Osteocyte (in vitro differentiated cells): ENCODE results near the gene FHIT. TPM values are rescaled to one million over a fixed set of nuclear protein-coding genes. Genes with fewer than 3 reads are reported as not detected.

ENCODE experiments used
- DNase-seq: peaks from one replicate; pipeline ENCODE4 v3.0.0; 2021; ENCODE audit warnings: mixed read lengths; ENCODE audit not compliant: unreplicated experiment; ENCODE audit errors: extremely low spot score
- H3K27ac Mint-ChIP-seq: one replicate; pipeline ENCODE4 v1.8.0; 2021; ENCODE audit warnings: mild to moderate bottlenecking, mixed read lengths; ENCODE audit not compliant: unreplicated experiment
- H3K27me3 Mint-ChIP-seq: one replicate; pipeline ENCODE4 v1.8.0; 2021; ENCODE audit warnings: mixed read lengths; ENCODE audit not compliant: unreplicated experiment
- H3K36me3 Mint-ChIP-seq: one replicate; pipeline ENCODE4 v1.8.0; 2021; ENCODE audit warnings: mixed read lengths; ENCODE audit not compliant: unreplicated experiment
- H3K4me1 Mint-ChIP-seq: one replicate; pipeline ENCODE4 v1.8.0; 2021; ENCODE audit warnings: mixed read lengths; ENCODE audit not compliant: unreplicated experiment
- H3K4me3 Mint-ChIP-seq: one replicate; pipeline ENCODE4 v1.8.0; 2021; ENCODE audit warnings: mild to moderate bottlenecking, moderate library complexity, mixed read lengths; ENCODE audit not compliant: unreplicated experiment
- H3K9me3 Mint-ChIP-seq: one replicate; pipeline ENCODE4 v1.8.0; 2021; ENCODE audit warnings: mixed read lengths; ENCODE audit not compliant: unreplicated experiment
- CTCF ChIP-seq: fragments of 200-600 bp; sonication (generic); IDR thresholded peaks from 2 replicates; pipeline ENCODE4 v1.5.0; 2021; ENCODE audit warnings: antibody characterized with exemption, mild to moderate bottlenecking, moderate library complexity
- total RNA-seq: library from RNA; stranded (reverse); gene quantifications from 2 replicates; pipeline ENCODE4 v1.2.1, GENCODE V29; 2021

The FHIT gene
- total RNA-seq, 1 donor from 2014 or later: 2.3 TPM

DNA sequence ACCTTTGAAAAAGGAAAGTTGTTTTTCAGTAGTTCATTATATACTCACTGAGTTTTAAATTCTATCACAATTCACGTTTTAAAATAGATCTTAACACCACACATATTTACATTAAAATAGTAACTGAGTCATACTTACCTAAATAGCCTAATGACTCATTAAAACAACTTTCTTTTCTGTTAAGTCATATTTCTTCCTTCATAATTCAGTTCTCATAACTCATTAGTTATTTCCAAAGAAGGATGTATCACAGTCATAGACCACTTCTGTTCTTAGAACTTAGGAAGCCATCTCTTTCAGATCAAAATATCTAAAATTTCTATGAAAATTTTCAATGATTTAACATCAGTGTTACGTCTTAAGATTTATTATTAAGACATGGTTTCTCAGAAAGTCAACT, 885.9 kb downstream of the FHIT start:
- no peaks in the 10 kb centered on the region for H3K27me3 Mint-ChIP-seq
- no peak for DNase-seq
- peaks cover 9% of the 10 kb centered on the region for H3K4me1 Mint-ChIP-seq
- H3K27ac Mint-ChIP-seq: no peak overlapping the region
- TF ChIP-seq CTCF: no peak
- H3K36me3 Mint-ChIP-seq: no peaks in the 10 kb centered on the region
- no peak overlapping the region for H3K4me3 Mint-ChIP-seq
- H3K9me3 Mint-ChIP-seq: peaks cover 4% of the 10 kb centered on the region

DNA sequence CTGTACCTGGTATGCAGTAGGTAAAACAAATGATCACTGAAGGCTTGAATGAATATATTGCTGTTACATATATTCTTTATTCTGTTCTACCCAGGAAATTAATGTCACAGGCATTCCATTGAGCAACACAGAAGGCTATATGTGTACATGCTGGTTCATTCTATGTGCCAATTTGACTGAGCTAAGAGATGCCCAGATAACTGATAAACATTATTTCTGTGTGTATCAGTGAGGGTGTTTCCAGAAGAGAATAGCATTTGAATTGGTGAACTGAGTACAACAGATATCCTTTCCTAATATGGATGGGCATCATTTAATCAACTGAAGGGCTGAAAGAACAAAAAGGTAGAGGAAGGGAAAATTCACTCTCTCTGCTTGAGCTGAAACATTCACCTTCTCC, 886.8 kb downstream of the FHIT start:
- DNase-seq: no peak
- Mint-ChIP-seq H3K4me3 (no peak overlapping the region), H3K27me3 (no peaks in the 10 kb centered on the region), H3K9me3 (peaks cover 4% of the 10 kb centered on the region), H3K27ac (no peak overlapping the region), H3K36me3 (no peaks in the 10 kb centered on the region), H3K4me1 (peaks cover 9% of the 10 kb centered on the region)
- TF ChIP-seq CTCF: no peak

DNA sequence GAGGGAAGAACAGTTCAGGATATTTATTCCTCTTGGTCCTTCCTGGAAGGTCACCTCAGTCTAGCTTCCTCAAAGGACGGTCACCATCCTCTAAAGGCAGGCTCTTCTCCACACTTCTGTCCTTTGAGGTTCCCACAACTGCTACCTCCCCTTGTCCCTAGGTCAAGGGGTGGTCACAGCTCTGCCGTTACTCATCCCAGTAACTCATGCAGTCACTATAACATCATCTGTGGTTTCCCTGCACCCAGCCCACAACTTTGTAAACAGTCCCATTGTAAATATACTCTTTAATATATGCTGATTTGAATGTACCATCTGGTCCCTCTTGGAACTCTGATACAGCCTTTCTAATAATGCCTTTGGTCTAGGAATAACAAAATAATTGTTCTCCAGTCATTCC, 887.4 kb downstream of the FHIT start:
- Mint-ChIP-seq H3K4me1 (peaks cover 9% of the 10 kb centered on the region), H3K4me3 (no peak overlapping the region), H3K36me3 (no peaks in the 10 kb centered on the region), H3K9me3 (peaks cover 4% of the 10 kb centered on the region), H3K27ac (no peak overlapping the region), H3K27me3 (no peaks in the 10 kb centered on the region)
- DNase-seq: no peak
- no peak for TF ChIP-seq CTCF

DNA sequence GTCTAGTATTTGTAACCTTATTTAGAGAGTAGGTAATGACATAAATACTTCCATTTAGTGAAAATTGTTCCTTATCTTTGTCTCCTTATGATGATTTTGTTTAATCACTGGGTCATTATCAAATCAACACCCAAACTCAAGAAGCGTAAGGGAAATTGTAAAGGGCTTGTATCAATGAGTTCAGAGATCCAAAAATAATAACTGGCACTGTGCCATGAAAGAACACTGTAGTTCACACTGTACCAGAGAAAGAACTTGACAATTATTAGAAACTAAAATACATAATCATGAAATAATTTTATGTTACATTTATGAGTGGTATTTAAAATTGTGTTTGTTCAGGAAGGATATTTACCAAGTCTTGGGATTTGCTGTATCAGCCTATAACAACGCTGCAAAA, 895.4 kb downstream of the FHIT start:
- Mint-ChIP-seq H3K4me3 (no peak overlapping the region), H3K9me3 (peaks cover 1% of the 10 kb centered on the region), H3K36me3 (no peaks in the 10 kb centered on the region), H3K27me3 (no peaks in the 10 kb centered on the region), H3K4me1 (no peaks in the 10 kb centered on the region), H3K27ac (no peak overlapping the region)
- no peak for TF ChIP-seq CTCF
- DNase-seq: no peak

DNA sequence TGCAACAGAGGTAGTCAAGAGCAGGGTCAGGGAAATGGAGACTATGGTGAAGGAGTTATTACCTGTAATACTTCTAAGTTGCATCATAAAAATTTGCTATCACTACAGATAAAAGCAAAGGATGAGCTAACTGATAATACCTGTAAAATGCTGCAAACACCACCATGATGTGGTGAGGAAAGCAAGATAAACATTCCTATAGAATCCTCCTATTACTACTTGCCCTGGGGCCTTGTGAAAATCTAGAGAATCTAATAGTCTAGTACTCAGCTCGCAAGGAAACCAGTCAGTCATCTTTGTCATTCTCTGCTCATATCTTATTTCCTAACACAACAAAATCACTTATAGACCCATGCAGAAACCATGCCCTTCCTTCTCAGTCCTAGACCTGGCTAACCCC, 899.8 kb downstream of the FHIT start:
- no peak for TF ChIP-seq CTCF
- H3K9me3 Mint-ChIP-seq: peaks cover 5% of the 10 kb centered on the region
- H3K36me3 Mint-ChIP-seq: no peaks in the 10 kb centered on the region
- no peaks in the 10 kb centered on the region for H3K4me1 Mint-ChIP-seq
- no peak for DNase-seq
- H3K27ac Mint-ChIP-seq: no peak overlapping the region
- no peaks in the 10 kb centered on the region for H3K27me3 Mint-ChIP-seq
- no peak overlapping the region for H3K4me3 Mint-ChIP-seq
